CD4-positive, alpha-beta T cell treated with Interleukin-15 for 1 hour (primary cell): ENCODE data around the gene ELOVL5.

ENCODE experiments used
- DNase-seq: peaks from one replicate; pipeline ENCODE4 v3.0.0-alpha.2; 2020

ELOVL5 gene

GRCh38 chr6:53236241-53236640 is 112.5 kb downstream of the ELOVL5 start:
- DNase-seq, result no peak

GRCh38 chr6:53235508-53235907 is 113.2 kb downstream of the ELOVL5 start:
- no peak for DNase-seq

GRCh38 chr6:53233309-53233708 is 115.4 kb downstream of the ELOVL5 start:
- DNase-seq, result no peak

- no peak for DNase-seq
Observed at GRCh38 chr6:53230775-53231467, 117.8 kb downstream of the ELOVL5 start.

GRCh38 chr6:53227847-53228246 is 120.9 kb downstream of the ELOVL5 start:
- no peak for DNase-seq

GRCh38 chr6:53220605-53221004 is 128.1 kb downstream of the ELOVL5 start:
- DNase-seq, result no peak
